T-helper 2 cell (primary cell): ENCODE measurements around the gene OBSCN.
A peak's percentile ranks its signal among the peaks of the same experiment; 100 is the strongest.
"Not testable (repeated sequence)": the region's sequence is repeated elsewhere in the genome, so short reads cannot be mapped to it uniquely, and the experiment has no call there.

Experiments used
- DNase-seq, 5 experiments: peaks; one replicate each; pipeline versions ENCODE4 v3.0.0 to v3.0.0-alpha.2; 2012 to 2022

OBSCN gene

DNA sequence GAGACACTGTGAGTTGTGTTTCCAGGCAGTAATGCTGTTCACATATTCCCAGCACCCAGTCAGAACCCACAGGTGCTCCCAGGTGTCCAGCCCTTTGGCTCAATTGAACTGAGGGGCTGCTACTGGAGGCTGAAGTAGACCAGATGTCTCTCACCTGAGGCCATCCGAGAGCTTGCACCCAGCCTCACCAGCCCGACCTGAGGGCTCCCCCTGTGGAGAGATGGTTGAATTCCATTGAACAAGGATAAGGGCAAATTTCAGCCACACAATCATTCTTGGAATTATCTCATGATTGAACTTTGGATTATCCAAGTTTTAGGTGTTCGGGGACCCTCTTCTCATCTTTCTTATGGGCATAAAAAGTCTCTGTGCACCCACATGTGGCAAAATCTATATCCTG, 52.1 kb downstream of the OBSCN start:
- no peak for DNase-seq

DNA sequence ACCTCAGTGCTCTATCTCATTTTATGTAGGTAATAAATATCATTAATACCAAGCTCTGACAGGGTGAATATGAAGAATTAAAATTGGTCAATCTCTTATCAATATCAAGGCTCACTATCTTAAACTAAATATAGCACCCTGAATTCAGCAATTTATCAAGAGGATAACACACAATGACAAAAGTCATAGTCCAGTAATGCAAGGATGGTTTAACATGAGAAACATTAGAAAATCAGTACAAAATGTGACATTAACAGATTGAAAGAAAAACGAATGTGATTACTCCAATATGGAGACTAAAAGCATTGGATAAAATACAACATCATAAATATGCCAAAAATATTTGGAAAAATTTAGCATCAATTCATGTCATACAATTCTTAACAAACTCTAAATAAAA, 53.9 kb downstream of the OBSCN start:
- no peak for DNase-seq

DNA sequence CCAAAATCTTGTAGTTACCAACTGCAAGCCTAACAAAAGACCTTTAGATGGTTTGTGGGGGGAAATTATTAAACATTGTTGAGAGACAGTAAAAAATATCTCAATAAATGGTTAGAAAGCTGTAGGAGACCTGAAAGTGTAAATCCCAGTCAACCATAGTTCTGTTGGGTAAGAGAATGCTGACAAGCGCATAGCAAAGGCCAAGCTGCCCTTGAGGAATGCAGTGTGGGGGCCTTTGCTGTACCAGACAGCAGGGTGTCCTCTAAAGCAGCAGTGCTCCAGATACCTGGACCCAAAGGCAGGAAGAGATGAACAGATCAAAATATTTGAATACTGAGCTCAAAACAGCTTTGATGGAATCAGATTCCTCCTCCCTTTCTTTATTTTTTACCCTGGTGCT, 54.6 kb downstream of the OBSCN start:
- no peak for DNase-seq

DNA sequence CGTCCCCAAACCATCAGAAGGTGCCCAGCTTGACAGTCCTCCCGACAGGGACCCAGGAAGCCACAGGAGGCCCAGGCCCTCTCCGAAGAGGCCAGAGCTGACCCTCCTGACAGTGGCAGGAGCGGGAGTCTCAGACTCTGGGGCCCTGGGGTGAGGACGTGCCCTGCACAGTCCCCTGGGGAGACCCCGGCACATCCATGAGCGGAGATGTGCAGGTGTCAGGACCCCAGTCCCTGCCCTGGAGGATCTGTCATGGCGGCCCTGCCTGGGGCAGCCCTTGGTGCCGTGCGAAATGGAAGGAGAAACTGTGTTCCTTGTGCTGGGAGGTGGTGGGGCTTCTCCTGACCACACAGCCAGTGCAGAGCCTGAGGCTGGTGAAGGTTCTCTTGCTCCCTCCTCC, 55.8 kb downstream of the OBSCN start:
- DNase-seq: no peak

DNA sequence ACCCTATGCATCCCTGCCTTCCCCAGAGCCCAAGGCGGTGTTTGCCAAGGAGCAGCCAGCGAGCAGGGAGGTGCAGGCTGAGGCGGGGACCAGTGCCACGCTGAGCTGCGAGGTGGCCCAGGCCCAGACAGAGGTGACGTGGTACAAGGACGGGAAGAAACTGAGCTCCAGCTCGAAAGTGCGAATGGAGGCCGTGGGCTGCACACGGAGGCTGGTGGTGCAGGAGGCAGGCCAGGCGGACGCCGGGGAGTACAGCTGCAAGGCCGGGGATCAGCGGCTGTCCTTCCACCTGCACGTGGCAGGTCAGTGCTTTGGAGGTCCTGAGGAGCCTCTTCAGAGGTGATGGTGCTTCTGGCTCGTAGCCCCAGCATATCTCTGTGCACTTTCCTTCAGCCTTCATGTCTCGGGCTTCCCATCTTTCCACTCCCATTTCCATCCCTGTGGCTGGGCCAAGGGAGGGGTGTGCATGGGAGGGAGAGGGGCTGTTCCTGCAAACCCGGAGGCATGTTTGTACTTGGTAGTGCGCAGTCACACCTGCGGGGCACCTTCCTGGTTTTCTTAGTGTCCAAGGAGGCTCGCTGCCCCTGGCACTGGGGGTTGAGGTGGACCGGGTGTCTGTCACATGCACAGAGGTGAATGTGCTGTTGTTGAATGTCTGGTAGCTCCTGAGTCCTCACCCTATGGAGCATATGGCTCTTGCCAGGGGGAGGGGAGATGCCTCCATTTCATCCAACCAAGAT, 56.4 kb downstream of the OBSCN start:
- no peak for DNase-seq

DNA sequence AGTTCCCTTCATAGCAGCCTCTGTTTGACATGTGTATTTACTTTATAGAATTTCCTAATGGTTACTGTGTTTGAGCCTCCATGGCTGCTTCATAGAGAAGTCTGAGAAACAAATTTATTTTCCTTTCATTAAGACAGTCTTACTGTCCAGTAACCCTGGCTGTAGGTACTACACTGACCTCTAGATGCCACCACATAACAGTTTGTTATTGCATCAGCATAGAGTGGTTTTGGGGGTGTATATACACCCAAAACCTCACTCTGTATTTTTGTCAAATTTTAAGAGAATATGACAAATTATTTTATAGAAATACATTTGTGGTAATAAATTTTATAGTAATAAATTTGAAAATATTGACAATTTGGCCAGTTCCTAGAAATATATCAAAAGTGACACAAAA, 57.3 kb downstream of the OBSCN start:
- DNase-seq: no peak

DNA sequence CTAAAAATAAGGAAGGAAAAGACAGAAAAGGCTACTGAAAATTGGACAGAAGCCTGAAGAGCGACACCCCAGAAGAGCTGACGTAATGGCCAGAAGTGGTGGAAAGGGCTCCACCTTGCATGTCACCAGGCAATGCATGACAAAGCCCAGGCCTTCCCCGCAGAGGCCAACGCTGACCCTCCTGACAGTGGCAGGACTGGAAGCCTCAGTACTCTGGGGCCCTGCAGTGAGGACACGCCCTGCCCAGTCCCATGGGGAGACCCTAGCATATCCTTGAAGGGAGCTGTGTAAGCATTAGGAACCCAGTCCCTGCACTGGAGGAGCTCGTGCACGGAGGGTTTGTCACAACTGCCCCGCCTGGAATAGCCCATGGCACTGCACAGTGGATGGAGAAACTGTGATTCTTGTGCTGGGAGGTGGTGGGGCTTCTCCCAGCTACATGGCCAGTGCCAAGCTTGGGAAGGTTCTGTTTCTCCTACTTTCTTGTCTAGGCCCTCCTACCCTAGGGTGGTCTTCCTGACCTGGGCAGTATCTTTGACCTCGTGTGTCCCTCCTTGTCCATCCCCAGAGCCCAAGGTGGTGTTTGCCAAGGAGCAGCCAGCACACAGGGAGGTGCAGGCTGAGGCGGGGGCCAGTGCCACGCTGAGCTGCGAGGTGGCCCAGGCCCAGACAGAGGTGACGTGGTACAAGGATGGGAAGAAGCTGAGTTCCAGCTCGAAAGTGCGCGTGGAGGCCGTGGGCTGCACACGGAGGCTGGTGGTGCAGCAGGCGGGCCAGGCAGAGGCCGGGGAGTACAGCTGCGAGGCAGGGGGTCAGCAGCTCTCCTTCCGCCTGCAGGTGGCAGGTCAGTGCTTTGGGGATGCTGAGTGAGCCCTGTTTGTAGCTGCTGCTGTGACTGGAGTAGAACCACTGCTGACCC, 60.4 kb downstream of the OBSCN start:
- no peak for DNase-seq

DNA sequence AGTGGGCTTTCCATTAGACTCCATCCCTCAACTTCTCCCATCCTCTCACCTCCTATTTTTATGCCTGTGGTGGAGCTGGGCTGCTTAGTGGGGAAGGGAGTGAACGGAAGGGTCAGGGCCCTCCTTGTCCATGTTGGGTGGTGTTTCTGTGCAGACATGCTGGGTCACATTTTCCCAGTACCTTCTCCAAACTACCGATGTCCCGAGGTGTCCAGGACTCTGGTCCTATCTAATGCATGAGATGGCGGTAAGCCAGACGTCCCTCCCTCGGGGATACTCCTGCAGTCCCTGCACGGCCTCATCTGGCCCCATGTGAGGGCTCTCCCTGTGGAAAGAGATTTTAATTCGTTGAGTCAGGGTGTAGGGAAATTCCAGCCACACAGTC, 61.0 kb downstream of the OBSCN start:
- no peak for DNase-seq

DNA sequence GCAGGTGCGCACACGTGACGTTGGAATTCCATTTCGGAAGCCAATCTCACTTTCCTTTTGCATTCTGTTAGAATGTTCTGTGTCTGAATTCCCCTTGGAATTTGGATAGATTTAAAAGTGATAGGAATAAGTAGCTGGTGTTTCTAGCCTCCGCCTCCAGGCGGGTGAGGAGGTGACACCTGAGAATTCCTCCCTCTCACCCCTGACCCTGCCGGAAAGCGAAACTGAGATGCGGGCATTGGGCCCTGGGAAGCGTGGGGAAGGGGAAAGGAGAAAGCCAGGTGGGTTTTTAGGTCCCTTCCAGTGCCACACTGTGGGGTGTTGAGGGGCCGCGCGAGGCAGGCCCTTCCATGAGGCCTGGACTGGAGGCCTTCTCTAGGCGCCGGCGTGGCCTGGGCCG, 61.6 kb downstream of the OBSCN start:
- not testable (repeated sequence) for DNase-seq

DNA sequence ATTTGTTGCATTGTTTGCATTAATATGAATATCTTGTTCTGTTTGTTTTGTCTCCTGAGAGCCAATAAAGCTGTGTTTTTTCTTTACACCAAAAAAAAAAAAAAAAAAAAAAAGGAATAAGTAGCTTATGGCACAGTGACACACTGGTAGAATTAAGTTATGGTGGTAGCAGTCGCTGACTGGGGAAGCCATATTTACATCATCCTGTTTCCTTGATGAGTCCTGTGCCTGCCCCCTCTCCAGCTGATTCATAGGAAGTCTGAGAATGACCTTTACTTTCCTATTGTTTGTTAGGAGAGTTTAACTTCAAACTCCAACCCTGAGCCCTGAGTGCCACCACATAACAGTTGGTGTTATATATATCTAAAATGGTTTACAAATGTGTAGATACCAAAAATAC, 62.2 kb downstream of the OBSCN start:
- no peak for DNase-seq

DNA sequence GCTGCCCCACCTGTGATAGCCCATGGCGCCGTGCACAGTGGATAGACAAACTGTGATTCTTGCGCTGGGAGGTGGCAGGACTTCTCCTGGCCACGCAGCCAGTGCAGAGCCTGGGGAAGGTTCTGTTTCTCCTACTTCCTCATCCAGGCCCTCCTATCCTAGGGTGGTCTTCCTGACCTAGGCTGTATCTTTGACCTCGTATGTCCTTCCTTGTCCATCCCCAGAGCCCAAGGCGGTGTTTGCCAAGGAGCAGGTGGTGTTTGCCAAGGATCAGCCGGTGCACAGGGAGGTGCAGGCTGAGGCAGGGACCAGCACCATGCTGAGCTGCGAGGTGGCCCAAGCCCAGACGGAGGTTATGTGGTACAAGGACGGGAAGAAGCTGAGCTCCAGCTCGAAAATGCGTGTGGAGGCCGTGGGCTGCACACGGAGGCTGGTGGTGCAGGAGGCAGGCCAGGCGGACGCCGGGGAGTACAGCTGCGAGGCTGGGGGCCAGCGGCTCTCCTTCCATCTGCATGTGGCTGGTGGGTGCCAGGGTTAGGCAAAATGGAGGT, 63.9 kb downstream of the OBSCN start:
- no peak for DNase-seq

DNA sequence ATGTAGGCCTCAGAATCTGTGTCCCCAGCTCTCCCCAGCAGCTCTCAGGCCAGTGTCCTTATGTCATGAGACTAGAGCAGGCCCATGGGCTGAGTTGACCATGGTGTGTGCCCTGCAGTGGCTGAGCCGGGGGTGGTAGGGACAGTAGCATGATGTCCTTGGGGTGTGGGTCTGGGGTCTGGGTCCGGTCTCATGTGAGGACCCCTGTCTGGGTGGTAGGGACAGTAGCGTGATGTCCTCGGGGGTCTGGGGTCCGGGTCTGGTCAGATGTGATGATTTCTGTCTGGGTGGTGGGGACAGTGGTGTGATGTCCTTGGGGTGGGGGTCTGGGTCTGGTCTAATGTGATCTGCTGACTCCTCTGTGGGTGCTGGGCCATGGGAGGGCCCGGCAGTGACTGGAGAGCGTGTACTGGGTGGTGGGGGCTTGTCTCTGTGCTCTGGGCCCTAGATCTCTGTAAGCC, 64.5 kb downstream of the OBSCN start:
- no peak for DNase-seq

DNA sequence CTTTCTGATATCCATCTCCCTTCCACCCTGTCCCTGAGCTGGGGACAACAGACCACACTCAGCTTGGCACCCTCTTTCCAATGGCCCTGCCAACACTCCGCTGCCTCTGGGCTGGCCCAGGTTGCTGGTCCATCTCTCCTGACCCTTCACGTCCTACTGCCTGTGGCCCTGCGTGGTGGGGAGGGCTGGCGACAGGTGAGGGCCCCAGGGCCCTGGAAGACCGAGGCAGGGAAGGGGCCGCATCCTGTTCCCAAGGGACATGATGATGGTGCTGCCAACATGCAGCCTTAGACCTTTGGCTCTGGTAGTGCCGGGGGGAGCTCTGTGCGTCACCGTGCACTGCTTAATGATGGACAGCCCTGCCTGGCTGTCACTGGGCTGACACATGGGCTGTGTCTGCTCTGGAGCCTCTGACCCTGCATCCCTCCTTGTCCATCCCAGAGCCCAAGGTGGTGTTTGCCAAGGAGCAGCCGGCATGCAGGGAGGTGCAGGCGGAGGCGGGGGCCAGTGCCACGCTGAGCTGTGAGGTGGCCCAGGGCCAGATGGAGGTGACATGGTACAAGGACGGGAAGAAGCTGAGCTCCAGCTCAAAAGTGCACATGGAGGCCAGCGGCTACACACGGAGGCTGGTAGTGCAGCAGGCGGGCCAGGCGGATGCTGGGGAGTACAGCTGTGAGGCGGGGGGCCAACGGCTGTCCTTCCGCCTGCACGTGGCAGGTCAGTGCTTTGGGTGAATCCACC, 65.2 kb downstream of the OBSCN start:
- peak in 1 of 5 experiments; percentile 6 for DNase-seq

DNA sequence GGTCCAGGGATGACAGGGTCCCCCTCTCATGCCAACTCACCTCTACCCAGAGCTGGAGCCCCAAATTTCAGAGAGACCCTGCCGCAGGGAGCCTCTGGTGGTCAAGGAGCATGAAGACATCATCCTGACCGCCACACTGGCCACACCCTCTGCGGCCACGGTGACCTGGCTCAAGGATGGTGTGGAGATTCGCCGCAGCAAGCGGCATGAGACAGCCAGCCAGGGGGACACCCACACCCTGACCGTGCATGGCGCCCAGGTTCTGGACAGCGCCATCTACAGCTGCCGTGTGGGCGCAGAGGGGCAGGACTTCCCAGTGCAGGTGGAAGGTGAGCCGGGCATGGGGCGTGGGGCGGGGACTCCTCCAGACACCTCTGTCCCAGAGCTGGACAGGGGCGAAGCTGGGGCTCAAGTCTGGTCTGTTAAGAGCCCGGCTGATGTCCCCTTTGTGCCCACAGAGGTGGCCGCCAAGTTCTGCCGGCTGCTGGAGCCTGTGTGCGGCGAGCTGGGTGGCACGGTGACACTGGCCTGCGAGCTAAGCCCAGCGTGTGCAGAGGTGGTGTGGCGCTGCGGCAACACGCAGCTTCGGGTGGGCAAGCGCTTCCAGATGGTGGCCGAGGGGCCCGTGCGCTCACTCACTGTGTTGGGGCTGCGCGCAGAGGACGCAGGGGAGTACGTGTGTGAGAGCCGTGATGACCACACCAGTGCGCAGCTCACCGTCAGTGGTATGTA, 66.0 kb downstream of the OBSCN start:
- DNase-seq: no peak

DNA sequence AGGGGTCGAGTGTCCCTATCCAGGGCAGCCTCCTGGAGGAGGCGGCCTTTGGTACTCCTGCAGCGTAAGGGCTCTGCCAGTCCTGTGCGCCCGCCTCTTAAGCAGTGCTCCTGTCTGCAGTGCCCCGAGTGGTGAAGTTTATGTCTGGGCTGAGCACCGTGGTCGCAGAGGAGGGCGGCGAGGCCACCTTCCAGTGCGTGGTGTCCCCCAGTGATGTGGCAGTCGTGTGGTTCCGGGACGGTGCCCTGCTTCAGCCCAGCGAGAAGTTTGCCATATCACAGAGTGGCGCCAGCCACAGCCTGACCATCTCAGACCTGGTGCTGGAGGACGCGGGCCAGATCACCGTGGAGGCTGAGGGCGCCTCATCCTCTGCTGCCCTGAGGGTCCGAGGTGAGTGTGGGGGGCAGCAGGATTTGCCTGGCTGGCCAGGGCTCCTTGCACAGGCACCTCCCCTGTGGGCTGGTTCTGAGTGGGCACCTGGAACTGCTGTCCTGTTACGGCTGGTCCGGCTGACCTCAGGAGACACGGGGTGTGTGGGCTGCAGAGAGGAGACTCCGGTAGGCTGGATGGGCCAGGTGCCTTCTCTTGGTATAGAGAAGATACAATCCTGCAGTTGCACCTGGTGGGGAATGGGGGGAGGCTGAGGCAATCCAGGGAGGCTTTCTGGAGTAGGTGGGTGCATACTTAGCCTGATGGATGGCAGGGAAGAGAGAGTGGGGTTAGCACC, 66.8 kb downstream of the OBSCN start:
- peak in 1 of 5 experiments; percentile 9 for DNase-seq

DNA sequence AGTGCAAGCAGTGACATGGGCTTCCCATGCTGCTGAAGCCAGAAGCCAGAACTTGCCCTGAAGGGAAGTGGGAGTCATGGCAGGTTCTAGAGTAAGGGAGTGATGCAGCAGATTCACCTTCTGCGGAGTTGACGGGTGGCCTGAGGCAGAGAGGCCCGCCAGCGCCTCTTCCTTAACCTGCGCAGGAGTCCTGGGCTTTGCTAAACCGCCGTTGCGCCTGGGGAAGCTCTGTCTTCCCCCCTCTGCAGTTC, 67.3 kb downstream of the OBSCN start:
- DNase-seq: no peak

DNA sequence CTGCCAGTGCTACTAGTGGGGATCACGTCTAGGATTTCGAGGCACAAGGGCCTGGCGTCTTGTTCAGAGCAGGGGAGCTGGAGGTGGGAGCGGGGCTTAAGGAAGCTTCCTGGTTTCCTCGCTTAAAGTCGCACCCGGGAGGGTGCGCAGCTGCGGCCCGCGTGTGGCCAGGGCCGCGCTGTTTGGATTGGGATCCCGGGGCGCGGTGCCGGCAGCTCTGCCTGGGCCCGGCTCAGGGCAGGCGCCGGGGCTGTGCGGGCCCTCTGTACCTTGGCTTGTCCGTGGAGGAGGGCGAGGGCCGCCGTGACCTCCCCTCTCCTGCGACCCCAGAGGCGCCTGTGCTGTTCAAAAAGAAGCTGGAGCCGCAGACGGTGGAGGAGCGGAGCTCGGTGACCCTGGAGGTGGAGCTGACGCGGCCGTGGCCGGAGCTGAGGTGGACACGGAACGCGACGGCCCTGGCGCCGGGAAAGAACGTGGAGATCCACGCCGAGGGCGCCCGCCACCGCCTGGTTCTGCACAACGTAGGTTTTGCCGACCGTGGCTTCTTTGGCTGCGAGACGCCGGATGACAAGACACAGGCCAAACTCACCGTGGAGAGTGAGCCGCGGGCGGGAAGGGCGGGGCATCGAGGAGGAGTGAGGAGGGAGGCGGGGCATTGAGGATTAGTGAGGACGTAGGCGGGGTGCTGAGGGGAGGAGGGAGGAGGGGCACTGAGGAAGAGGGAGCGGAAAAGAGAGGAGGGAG, 67.8 kb downstream of the OBSCN start:
- DNase-seq: peak; percentile 66 to 94 (median 78)

DNA sequence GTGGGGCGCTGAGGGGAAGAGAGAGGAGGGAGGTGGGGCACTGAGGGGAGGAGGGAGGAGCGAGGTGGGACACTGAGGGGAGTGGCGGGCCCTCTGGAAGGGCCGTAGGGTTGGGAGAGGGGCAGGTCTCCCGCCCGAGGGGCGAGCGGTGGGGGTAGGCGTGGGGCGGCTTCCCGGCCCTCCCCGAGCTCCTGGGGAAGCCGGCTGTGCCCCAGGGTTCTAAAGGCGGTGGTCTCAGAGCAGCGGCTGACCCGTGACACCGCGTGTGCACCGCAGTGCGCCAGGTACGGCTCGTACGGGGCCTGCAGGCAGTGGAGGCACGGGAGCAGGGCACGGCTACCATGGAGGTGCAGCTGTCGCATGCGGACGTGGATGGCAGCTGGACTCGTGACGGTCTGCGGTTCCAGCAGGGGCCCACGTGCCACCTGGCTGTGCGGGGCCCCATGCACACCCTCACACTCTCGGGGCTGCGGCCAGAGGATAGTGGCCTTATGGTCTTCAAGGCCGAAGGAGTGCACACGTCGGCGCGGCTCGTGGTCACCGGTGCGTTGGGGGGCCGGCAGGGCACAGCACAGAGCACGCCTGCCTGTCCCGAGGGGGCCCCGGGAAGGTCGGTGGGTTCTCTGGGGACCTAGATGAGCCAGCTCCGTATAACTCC, 68.5 kb downstream of the OBSCN start:
- peak in 2 of 5 experiments; percentile 8 to 46 for DNase-seq

DNA sequence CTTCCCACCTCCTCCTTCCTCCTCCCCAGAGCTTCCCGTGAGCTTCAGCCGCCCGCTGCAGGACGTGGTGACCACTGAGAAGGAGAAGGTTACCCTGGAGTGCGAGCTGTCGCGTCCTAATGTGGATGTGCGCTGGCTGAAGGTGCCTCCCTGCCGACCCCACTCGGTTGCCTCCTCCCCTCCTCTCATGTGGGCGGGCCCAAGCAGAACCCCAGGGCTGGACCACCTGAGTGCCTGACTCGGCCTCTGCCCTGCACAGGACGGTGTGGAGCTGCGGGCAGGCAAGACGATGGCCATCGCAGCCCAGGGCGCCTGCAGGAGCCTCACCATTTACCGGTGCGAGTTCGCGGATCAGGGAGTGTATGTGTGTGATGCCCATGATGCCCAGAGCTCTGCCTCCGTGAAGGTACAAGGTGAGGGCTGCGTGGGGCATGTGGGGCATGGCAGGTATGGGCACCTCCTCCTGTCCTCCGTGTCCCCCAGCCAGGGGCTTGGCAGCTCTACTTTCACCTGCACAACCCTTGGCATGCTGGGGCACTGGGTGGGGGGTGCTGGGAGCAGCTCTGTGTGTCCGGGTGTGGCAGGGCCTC, 69.2 kb downstream of the OBSCN start:
- peak in 1 of 5 experiments; percentile 5 for DNase-seq
